CD14-positive monocyte (primary cell): ENCODE results near the gene CDK5RAP3. TPM values are rescaled to one million over a fixed set of nuclear protein-coding genes. Genes with fewer than 3 reads are reported as not detected.

Source experiments
- DNase-seq, 3 donors: peaks; one replicate each; pipeline ENCODE4 v3.0.0-alpha.2; 2011 to 2022
- H2AFZ ChIP-seq: 2 replicates; pipeline ENCODE4 v1.6.0; 2012; ENCODE audit warnings: mild to moderate bottlenecking, low read depth, low read length, inconsistent platforms; ENCODE audit not compliant: insufficient read depth, poor library complexity, severe bottlenecking
- H3K27ac ChIP-seq, 2 donors: 1 replicate in 1 of 2; 2 replicates in 1 of 2; pipeline ENCODE4 v1.5.1; 2012 to 2013; ENCODE audit warnings: low read length in 2 of 2, control low read depth in 1 of 2, inconsistent platforms in 1 of 2, low read depth in 1 of 2, mild to moderate bottlenecking in 1 of 2
- H3K27me3 ChIP-seq, 2 donors: one replicate each; pipeline versions ENCODE4 v1.6.0 to v1.6.1; 2011 to 2013; ENCODE audit warnings: low read length in 2 of 2; ENCODE audit not compliant: control insufficient read depth in 2 of 2, insufficient read depth in 2 of 2
- H3K36me3 ChIP-seq, 2 donors: replicated peaks in 1 of 2; 1 replicate in 1 of 2; 2 replicates in 1 of 2; pipeline versions ENCODE4 v1.5.1 to v1.6.1; 2012 to 2013; ENCODE audit warnings: low read length in 2 of 2, control low read depth in 1 of 2, inconsistent platforms in 1 of 2, mild to moderate bottlenecking in 1 of 2; ENCODE audit not compliant: insufficient read depth in 2 of 2, control insufficient read depth in 1 of 2
- H3K4me1 ChIP-seq, 2 donors: 1 replicate in 1 of 2; 2 replicates in 1 of 2; pipeline versions ENCODE4 v1.5.1 to v1.6.1; 2012 to 2013; ENCODE audit warnings: low read length in 2 of 2, control low read depth in 1 of 2, inconsistent platforms in 1 of 2, mild to moderate bottlenecking in 1 of 2, moderate library complexity in 1 of 2; ENCODE audit not compliant: insufficient read depth in 2 of 2, control insufficient read depth in 1 of 2
- H3K4me2 ChIP-seq: replicated peaks from 2 replicates; pipeline ENCODE3; 2012; ENCODE audit warnings: low read length, moderate library complexity, mild to moderate bottlenecking; ENCODE audit not compliant: poor library complexity, severe bottlenecking; ENCODE audit errors: extremely low read depth
- H3K4me3 ChIP-seq, 3 experiments: fragments of 200-600 bp in 1 of 3; sonication (generic) in 1 of 3; replicated peaks in 1 of 3; 1 replicate in 2 of 3; 2 replicates in 1 of 3; pipeline ENCODE4 v1.5.1; 2011 to 2013; ENCODE audit warnings: low read length in 3 of 3, mild to moderate bottlenecking in 3 of 3, control low read depth in 2 of 3, low read depth in 2 of 3, inconsistent platforms in 1 of 3, moderate library complexity in 1 of 3
- H3K79me2 ChIP-seq: 2 replicates; pipeline ENCODE4 v1.6.0; 2012; ENCODE audit warnings: mild to moderate bottlenecking, control low read depth, inconsistent platforms, low read length, moderate library complexity; ENCODE audit not compliant: insufficient read depth
- H3K9ac ChIP-seq: 2 replicates; pipeline ENCODE4 v1.6.0; 2017; ENCODE audit warnings: low read length, mild to moderate bottlenecking; ENCODE audit not compliant: insufficient read depth, poor library complexity, severe bottlenecking
- H3K9me3 ChIP-seq, 2 donors: replicated peaks in 1 of 2; 1 replicate in 1 of 2; 2 replicates in 1 of 2; pipeline versions ENCODE4 v1.5.1 to v1.6.1; 2012 to 2013; ENCODE audit warnings: low read length in 2 of 2, control low read depth in 1 of 2; ENCODE audit not compliant: control insufficient read depth in 1 of 2, insufficient read depth in 1 of 2
- H4K20me1 ChIP-seq: 2 replicates; pipeline ENCODE4 v1.6.0; 2012; ENCODE audit warnings: mild to moderate bottlenecking, low read length, control low read depth, moderate library complexity; ENCODE audit not compliant: insufficient read depth
- H3K27ac Mint-ChIP-seq, 7 donors: one replicate each; pipeline ENCODE4 v1.8.0; 2020; ENCODE audit warnings: mild to moderate bottlenecking in 7 of 7, mixed read lengths in 7 of 7, moderate library complexity in 6 of 7, inconsistent platforms in 2 of 7
- H3K27me3 Mint-ChIP-seq, 3 donors: one replicate each; pipeline ENCODE4 v1.8.0; 2021 to 2022; ENCODE audit warnings: low read depth in 3 of 3, mild to moderate bottlenecking in 3 of 3, mixed read lengths in 3 of 3, moderate library complexity in 3 of 3, inconsistent platforms in 1 of 3
- H3K36me3 Mint-ChIP-seq, 2 donors: one replicate each; pipeline ENCODE4 v1.8.0; 2020; ENCODE audit warnings: mixed read lengths in 2 of 2, inconsistent platforms in 1 of 2, mild to moderate bottlenecking in 1 of 2
- H3K4me1 Mint-ChIP-seq: one replicate; pipeline ENCODE4 v1.8.0; 2020; ENCODE audit warnings: mild to moderate bottlenecking, mixed read lengths
- H3K4me3 Mint-ChIP-seq, 2 donors: one replicate each; pipeline ENCODE4 v1.8.0; 2020; ENCODE audit warnings: mild to moderate bottlenecking in 2 of 2, mixed read lengths in 2 of 2, moderate library complexity in 1 of 2
- H3K9me3 Mint-ChIP-seq, 7 donors: one replicate each; pipeline ENCODE4 v1.8.0; 2020 to 2022; ENCODE audit warnings: mixed read lengths in 7 of 7, mild to moderate bottlenecking in 6 of 7, moderate library complexity in 6 of 7, inconsistent platforms in 2 of 7
- WGBS: methylation state at CpG from one replicate; pipeline ENCODE4 v1.1.5; 2013; ENCODE audit warnings: missing lambda C conversion rate; ENCODE audit not compliant: insufficient coverage; 5-methylcytosine and 5-hydroxymethylcytosine counted together
- intact Hi-C, 2 donors: fragments of 100-400 bp; cut with micrococcal nuclease; formaldehyde crosslinking; loops; one replicate each; pipeline versions ENCODE4 v1.15.0 to v1.15.1; 2023
- polyA plus RNA-seq, 3 donors: library from polyadenylated mRNA; depleted of rRNA in 1 of 3; unstranded in 2 of 3; stranded (reverse) in 1 of 3; fragments of 300-500 nt in 2 of 3; fragments of >200 nt in 1 of 3; fragmentation: Illumina TruSeq in 2 of 3; gene quantifications; 1 replicate in 2 of 3; 2 replicates in 1 of 3; pipeline ENCODE4 v1.2.3, GENCODE V29; 2012 to 2021
- TF ChIP-seq, protein P1 (sequence below): fragments of 200-600 bp; IDR thresholded peaks from one replicate; pipeline ENCODE4 v1.8.0; 2022; ENCODE audit warnings: antibody characterized with exemption, mild to moderate bottlenecking

Gene CDK5RAP3
- polyA plus RNA-seq, 3 donors = 86.1 to 782 (median 94.4) TPM

DNA sequence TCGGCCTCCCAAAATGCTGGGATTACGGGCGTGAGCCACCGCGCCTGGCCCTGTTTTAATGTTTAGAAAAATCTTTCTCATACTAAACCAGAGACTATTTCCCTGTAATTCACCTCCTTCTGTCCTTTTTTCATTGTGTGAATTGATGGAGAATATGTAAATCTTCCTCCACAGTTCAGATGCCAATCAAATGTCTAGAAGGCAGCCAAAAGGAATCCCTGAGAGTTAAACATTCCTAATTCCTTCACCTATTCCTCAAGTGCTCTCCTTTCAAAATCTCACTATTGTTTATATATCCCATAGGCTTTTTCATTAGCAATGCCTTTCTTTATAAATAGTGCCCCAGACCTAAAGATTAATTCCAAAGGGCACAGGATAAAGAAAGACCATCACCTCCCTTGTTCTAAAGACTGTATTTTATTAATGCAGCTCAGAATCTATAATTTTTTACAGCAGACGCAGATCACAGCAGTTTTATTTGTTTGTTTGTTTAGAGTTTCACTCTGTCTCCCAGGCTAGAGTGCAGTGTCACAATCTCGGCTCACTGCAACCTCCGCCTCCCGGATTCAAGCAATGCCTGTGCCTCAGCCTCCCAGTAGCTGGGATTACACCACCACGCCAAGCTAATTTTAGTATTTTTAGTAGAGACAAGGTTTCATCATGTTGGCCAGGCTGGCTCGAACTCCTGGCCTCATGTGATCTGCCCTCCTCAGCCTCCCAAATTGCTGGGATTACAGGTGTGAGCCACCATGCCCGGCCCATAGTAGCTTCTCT, 36.2 kb downstream of the CDK5RAP3 start:
- Histone ChIP-seq H2AFZ (no peak overlapping the region), H3K4me3 (peak overlapping the region in 1 of 3 experiments; percentile 20), H3K9ac (no peak overlapping the region), H3K4me1 (peaks cover 53 to 72% of the 10 kb centered on the region in 2 donors), H3K27ac (peak overlapping the region; percentile 9 to 36), H3K27me3 (peaks cover 0 to 6% of the 10 kb centered on the region in 2 donors), H4K20me1 (no peaks in the 10 kb centered on the region), H3K36me3 (no peaks in the 10 kb centered on the region), H3K9me3 (no peaks in the 10 kb centered on the region), H3K4me2 (peak overlapping the region; percentile 19), H3K79me2 (no peaks in the 10 kb centered on the region)
- peak overlapping the region; percentile 6 to 23 for H3K4me3 Mint-ChIP-seq
- peaks cover 68% of the 10 kb centered on the region for H3K4me1 Mint-ChIP-seq
- TF ChIP-seq, protein P1, sequence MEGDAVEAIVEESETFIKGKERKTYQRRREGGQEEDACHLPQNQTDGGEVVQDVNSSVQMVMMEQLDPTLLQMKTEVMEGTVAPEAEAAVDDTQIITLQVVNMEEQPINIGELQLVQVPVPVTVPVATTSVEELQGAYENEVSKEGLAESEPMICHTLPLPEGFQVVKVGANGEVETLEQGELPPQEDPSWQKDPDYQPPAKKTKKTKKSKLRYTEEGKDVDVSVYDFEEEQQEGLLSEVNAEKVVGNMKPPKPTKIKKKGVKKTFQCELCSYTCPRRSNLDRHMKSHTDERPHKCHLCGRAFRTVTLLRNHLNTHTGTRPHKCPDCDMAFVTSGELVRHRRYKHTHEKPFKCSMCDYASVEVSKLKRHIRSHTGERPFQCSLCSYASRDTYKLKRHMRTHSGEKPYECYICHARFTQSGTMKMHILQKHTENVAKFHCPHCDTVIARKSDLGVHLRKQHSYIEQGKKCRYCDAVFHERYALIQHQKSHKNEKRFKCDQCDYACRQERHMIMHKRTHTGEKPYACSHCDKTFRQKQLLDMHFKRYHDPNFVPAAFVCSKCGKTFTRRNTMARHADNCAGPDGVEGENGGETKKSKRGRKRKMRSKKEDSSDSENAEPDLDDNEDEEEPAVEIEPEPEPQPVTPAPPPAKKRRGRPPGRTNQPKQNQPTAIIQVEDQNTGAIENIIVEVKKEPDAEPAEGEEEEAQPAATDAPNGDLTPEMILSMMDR = no peak
- H3K27ac Mint-ChIP-seq = peak overlapping the region; percentile 2 to 78 (median 74)
- H3K27me3 Mint-ChIP-seq = peaks cover 5 to 17% (median 16%) of the 10 kb centered on the region in 3 donors
- intact Hi-C loops = no loop called here
- H3K9me3 Mint-ChIP-seq = peaks cover 0 to 2% (median 0%) of the 10 kb centered on the region in 7 donors
- DNase-seq = peak in 1 of 3 donors; percentile 39
- peaks cover 2 to 3% of the 10 kb centered on the region in 2 donors for H3K36me3 Mint-ChIP-seq
- 80% methylated on average over 1 of the region's 12 CpGs for WGBS

DNA sequence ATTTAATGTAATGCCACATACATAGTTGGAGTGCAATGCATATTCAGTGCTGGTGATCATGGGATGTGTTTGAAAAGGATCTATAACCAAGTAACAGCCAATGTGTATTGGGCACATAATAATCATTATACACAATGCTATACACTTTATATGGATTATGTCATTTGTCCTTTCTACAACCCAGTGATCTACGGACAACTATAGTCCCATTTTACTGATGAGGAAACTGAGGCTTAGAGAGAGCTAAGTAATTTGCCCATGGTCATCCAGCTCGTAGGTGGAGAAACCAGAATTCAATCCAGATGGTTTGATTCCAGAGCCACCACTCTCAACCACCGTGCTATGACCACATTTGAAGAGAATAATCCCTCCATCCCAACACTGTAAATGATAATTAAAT, 39.3 kb downstream of the CDK5RAP3 start:
- Mint-ChIP-seq H3K4me1 (peaks cover 48% of the 10 kb centered on the region), H3K27ac (no peak overlapping the region), H3K36me3 (peaks cover 3 to 19% of the 10 kb centered on the region in 2 donors), H3K4me3 (no peak overlapping the region), H3K9me3 (peaks cover 0 to 2% (median 0%) of the 10 kb centered on the region in 7 donors), H3K27me3 (peaks cover 26 to 44% (median 40%) of the 10 kb centered on the region in 3 donors)
- Histone ChIP-seq H2AFZ (no peak overlapping the region), H3K4me2 (no peak overlapping the region), H3K4me1 (peaks cover 27 to 52% of the 10 kb centered on the region in 2 donors), H3K79me2 (no peaks in the 10 kb centered on the region), H3K36me3 (no peaks in the 10 kb centered on the region), H3K27me3 (peaks cover 4 to 26% of the 10 kb centered on the region in 2 donors), H3K4me3 (no peak overlapping the region), H3K9ac (no peak overlapping the region), H3K27ac (no peak overlapping the region), H4K20me1 (no peaks in the 10 kb centered on the region), H3K9me3 (no peaks in the 10 kb centered on the region)
- WGBS = no CpG with 5 or more reads among the region's 3 CpGs
- DNase-seq = no peak
- TF ChIP-seq, protein P1 = no peak
- intact Hi-C loops = no loop called here
